HEK293 (cell line): ENCODE measurements around the gene KCNMB4.

Source experiments
- CTCF ChIA-PET: fragments of 350-600 bp; formaldehyde crosslinking; extraction: SDS; loops from one replicate; lab custom pipeline; 2021; ENCODE audit warnings: antibody characterized with exemption; lab: Yijun Ruan, JAX
- POLR2A ChIA-PET: fragments of 300-600 bp; formaldehyde crosslinking; extraction: SDS; loops from one replicate; lab custom pipeline; 2020; ENCODE audit warnings: antibody characterized with exemption, inconsistent platforms; lab: Yijun Ruan, JAX
- H3K27ac ChIP-seq: fragments of 200-500 bp; sonication (Bioruptor generic); 2 replicates; pipeline ENCODE4 v1.5.1; 2014; ENCODE audit warnings: low read depth, low read length, control low read depth, inconsistent platforms; ENCODE audit errors: extremely low read depth
- H3K36me3 ChIP-seq, 2 experiments: fragments of 200-500 bp in 1 of 2; sonication (Bioruptor generic) in 1 of 2; 1 replicate in 1 of 2; 2 replicates in 1 of 2; pipeline ENCODE4 v1.5.1; 2014 to 2017; ENCODE audit warnings: inconsistent platforms in 2 of 2, low read length in 2 of 2; ENCODE audit not compliant: control insufficient read depth in 2 of 2, insufficient read depth in 1 of 2
- H3K4me1 ChIP-seq: fragments of 200-500 bp; sonication (Bioruptor generic); 2 replicates; pipeline ENCODE4 v1.5.1; 2014; ENCODE audit warnings: mild to moderate bottlenecking, low read length, inconsistent platforms; ENCODE audit not compliant: control insufficient read depth, insufficient read depth
- H3K4me3 ChIP-seq: 2 replicates; pipeline ENCODE4 v1.5.1; 2011; ENCODE audit warnings: low read depth, mild to moderate bottlenecking, control low read depth, low read length, moderate library complexity
- H3K9me3 ChIP-seq: fragments of 200-500 bp; sonication (Bioruptor generic); 2 replicates; pipeline ENCODE4 v1.5.1; 2014; ENCODE audit warnings: low read depth, low read length, inconsistent platforms; ENCODE audit not compliant: control insufficient read depth, insufficient read depth
- EGR2 ChIP-seq: fragments of 450-650 bp; formaldehyde crosslinking; IDR thresholded peaks from 2 replicates; pipeline ENCODE4 v1.5.1; 2016; ENCODE audit warnings: low read depth, missing biosample characterization, missing genetic modification characterization
- GLIS1 ChIP-seq: fragments of 450-650 bp; formaldehyde crosslinking; IDR thresholded peaks from 2 replicates; pipeline ENCODE4 v1.5.1; 2016; ENCODE audit warnings: missing biosample characterization, missing genetic modification characterization
- KLF10 ChIP-seq: fragments of 450-650 bp; IDR thresholded peaks from 2 replicates; pipeline ENCODE4 v1.5.1; 2018; ENCODE audit warnings: missing biosample characterization, mild to moderate bottlenecking, missing genetic modification characterization
- KLF9 ChIP-seq: fragments of 450-650 bp; formaldehyde crosslinking; IDR thresholded peaks from 2 replicates; pipeline ENCODE4 v1.5.1; 2016; ENCODE audit warnings: missing biosample characterization, missing genetic modification characterization, low read depth
- MYNN ChIP-seq: fragments of 450-650 bp; formaldehyde crosslinking; IDR thresholded peaks from 2 replicates; pipeline ENCODE4 v1.5.1; 2016; ENCODE audit warnings: missing biosample characterization, missing genetic modification characterization, borderline replicate concordance
- PRDM6 ChIP-seq: fragments of 450-650 bp; formaldehyde crosslinking; IDR thresholded peaks from 2 replicates; pipeline ENCODE4 v1.5.1; 2017; ENCODE audit warnings: missing biosample characterization, missing genetic modification characterization
- REST ChIP-seq: fragments of 450-650 bp; formaldehyde crosslinking; IDR thresholded peaks from 2 replicates; pipeline ENCODE4 v1.5.1; 2016; ENCODE audit warnings: missing biosample characterization, missing genetic modification characterization
- SETDB1 ChIP-seq: IDR thresholded peaks from one replicate; pipeline ENCODE4 v1.6.1; 2017; ENCODE audit warnings: mild to moderate bottlenecking, low read length, moderate library complexity, mixed read lengths; ENCODE audit not compliant: insufficient read length
- ZBTB48 ChIP-seq: fragments of 450-650 bp; formaldehyde crosslinking; IDR thresholded peaks from 2 replicates; pipeline ENCODE4 v1.5.1; 2016; ENCODE audit warnings: missing biosample characterization, missing genetic modification characterization
- ZIC2 ChIP-seq: fragments of 450-650 bp; formaldehyde crosslinking; IDR thresholded peaks from 2 replicates; pipeline ENCODE4 v1.5.1; 2016; ENCODE audit warnings: missing biosample characterization, missing genetic modification characterization
- ZNF202 ChIP-seq: fragments of 450-650 bp; formaldehyde crosslinking; IDR thresholded peaks from 2 replicates; pipeline ENCODE4 v1.5.1; 2016; ENCODE audit warnings: missing biosample characterization, missing genetic modification characterization, borderline replicate concordance
- ZNF24 ChIP-seq: fragments of 450-650 bp; formaldehyde crosslinking; IDR thresholded peaks from 2 replicates; pipeline ENCODE4 v1.5.1; 2016; ENCODE audit warnings: missing biosample characterization, missing genetic modification characterization
- ZNF26 ChIP-seq: fragments of 450-650 bp; formaldehyde crosslinking; IDR thresholded peaks from 2 replicates; pipeline ENCODE4 v1.5.1; 2016; ENCODE audit warnings: missing biosample characterization, missing genetic modification characterization
- ZNF433 ChIP-seq: fragments of 450-650 bp; formaldehyde crosslinking; IDR thresholded peaks from 2 replicates; pipeline ENCODE4 v1.5.1; 2016; ENCODE audit warnings: missing biosample characterization, missing genetic modification characterization, low read depth
- ZNF48 ChIP-seq: fragments of 450-650 bp; formaldehyde crosslinking; IDR thresholded peaks from 2 replicates; pipeline ENCODE4 v1.5.1; 2016; ENCODE audit warnings: missing biosample characterization, missing genetic modification characterization
- ZNF621 ChIP-seq: fragments of 450-650 bp; formaldehyde crosslinking; IDR thresholded peaks from 2 replicates; pipeline ENCODE4 v1.5.1; 2017; ENCODE audit warnings: missing biosample characterization, missing genetic modification characterization
- ZNF658 ChIP-seq: fragments of 450-650 bp; formaldehyde crosslinking; IDR thresholded peaks from 2 replicates; pipeline ENCODE4; 2016; ENCODE audit warnings: missing biosample characterization, missing genetic modification characterization
- ZNF768 ChIP-seq: fragments of 450-650 bp; formaldehyde crosslinking; IDR thresholded peaks from 2 replicates; pipeline ENCODE4 v1.5.1; 2018; ENCODE audit warnings: missing biosample characterization, mild to moderate bottlenecking, missing genetic modification characterization
- ZSCAN5A ChIP-seq: fragments of 450-650 bp; formaldehyde crosslinking; IDR thresholded peaks from 2 replicates; pipeline ENCODE4 v1.5.1; 2016; ENCODE audit warnings: missing biosample characterization, missing genetic modification characterization
- TF ChIP-seq, protein P1 (sequence below): fragments of 450-650 bp; formaldehyde crosslinking; IDR thresholded peaks from 2 replicates; pipeline ENCODE4 v1.5.1; 2016; ENCODE audit warnings: missing biosample characterization, missing genetic modification characterization

The KCNMB4 gene

DNA sequence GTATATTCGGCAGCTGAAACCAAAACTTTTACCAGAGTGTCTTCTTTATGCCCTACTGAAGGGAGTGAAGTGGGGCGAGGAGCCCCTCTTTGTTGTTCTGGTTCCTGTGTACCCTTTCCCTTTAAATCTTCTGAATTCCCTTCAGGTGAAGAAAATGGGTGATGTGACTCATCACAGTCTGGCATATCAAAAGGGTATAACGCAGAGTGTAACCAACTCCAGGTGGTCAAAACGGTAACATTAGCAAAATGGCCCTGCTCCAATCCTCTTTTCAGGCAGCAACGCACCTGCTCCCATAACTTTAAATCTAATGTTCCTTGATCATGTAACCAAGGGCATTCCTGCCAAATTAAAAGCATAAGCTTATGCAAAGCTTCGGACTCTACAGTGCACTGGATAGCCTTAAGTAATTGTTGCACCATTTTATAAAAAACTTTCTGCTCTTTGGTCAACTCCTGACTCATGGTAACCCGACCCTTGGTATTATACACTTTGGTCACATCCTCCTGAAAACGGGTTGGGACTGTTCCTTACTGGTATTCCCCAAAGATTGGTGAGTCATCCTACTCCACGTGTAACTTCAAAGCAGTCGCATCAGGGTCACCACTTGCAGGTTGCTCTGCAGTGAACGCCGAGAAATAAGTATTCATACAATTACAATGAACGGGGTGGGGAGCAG, 83.1 kb downstream of the KCNMB4 start:
- ChIA-PET POLR2A (interaction anchor here (0.6 kb wide), 1 partner anchor 83 kb away, joined by 4 read pairs; the partner anchor contains the start of gene KCNMB4), CTCF (interaction anchor here (0.6 kb wide), 1 partner anchor 17 kb away, joined by 4 read pairs; no protein-coding TSS in a partner anchor)
- H3K4me3 ChIP-seq = no peak overlapping the region
- TF ChIP-seq ZNF433 (tag by site-specific recombination) (no peak), KLF9 (no peak), ZNF26 (tag by site-specific recombination) (no peak), PRDM6 (tag by site-specific recombination) (no peak), ZNF24 (tag by site-specific recombination) (no peak), REST (tag by site-specific recombination) (no peak)
- no peaks in the 10 kb centered on the region for H3K4me1 ChIP-seq
- no peaks in the 10 kb centered on the region for H3K9me3 ChIP-seq
- no peak overlapping the region for H3K27ac ChIP-seq
- no peaks in the 10 kb centered on the region for H3K36me3 ChIP-seq

- H3K9me3 ChIP-seq = no peaks in the 10 kb centered on the region
- POLR2A ChIA-PET = interaction anchor here (0.6 kb wide), 1 partner anchor 84 kb away, joined by 4 read pairs; the partner anchor contains the start of gene KCNMB4
- H3K4me3 ChIP-seq = no peak overlapping the region
- no peaks in the 10 kb centered on the region for H3K36me3 ChIP-seq
- H3K27ac ChIP-seq = no peak overlapping the region
- TF ChIP-seq MYNN (tag by site-specific recombination) = no peak
- TF ChIP-seq SETDB1 = peak; percentile 74
- TF ChIP-seq, all 188 proteins: peak for 1
- H3K4me1 ChIP-seq = no peaks in the 10 kb centered on the region
- CTCF ChIA-PET = no interaction called here
These were observed 83.8 kb downstream of the KCNMB4 start for GRCh38 chr12:70449753-70450341.

DNA sequence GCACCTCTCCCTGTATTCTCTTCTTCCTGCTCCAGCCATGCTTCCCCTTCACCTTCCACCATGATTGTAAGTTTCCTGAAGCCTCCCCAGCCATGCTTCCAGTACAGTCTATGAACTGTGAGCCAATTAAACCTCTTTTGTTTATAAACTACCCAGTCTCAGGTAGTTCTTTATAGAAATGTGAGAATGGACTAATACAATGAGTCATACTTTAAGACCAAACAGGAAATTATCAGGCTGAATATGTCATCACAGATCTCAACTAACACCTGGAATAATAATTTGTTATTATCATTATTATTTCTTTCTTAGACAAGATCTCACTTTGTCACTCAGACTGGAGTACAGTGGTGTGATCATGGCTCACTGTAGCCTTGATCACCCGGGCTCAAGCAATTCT, 85.4 kb downstream of the KCNMB4 start:
- H3K4me3 ChIP-seq = no peak overlapping the region
- no peak for TF ChIP-seq GLIS1 (tag by site-specific recombination)
- TF ChIP-seq EGR2 (tag by site-specific recombination) = no peak
- TF ChIP-seq KLF10 (tag by site-specific recombination) = no peak
- TF ChIP-seq ZNF768 (tag by site-specific recombination) = no peak
- no peak for TF ChIP-seq ZNF48
- TF ChIP-seq, protein P1, sequence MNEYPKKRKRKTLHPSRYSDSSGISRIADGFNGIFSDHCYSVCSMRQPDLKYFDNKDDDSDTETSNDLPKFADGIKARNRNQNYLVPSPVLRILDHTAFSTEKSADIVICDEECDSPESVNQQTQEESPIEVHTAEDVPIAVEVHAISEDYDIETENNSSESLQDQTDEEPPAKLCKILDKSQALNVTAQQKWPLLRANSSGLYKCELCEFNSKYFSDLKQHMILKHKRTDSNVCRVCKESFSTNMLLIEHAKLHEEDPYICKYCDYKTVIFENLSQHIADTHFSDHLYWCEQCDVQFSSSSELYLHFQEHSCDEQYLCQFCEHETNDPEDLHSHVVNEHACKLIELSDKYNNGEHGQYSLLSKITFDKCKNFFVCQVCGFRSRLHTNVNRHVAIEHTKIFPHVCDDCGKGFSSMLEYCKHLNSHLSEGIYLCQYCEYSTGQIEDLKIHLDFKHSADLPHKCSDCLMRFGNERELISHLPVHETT = no peak
- no peak for TF ChIP-seq ZNF658 (tag by site-specific recombination)
- TF ChIP-seq ZNF621 (tag by site-specific recombination) = no peak
- no peak for TF ChIP-seq ZSCAN5A (tag by site-specific recombination)
- no peak for TF ChIP-seq ZNF202 (tag by site-specific recombination)
- no peak for TF ChIP-seq ZIC2 (tag by site-specific recombination)
- no peak for TF ChIP-seq ZBTB48 (tag by site-specific recombination)
- CTCF ChIA-PET = no interaction called here

More for the DNA sequence above, 85.4 kb downstream of the KCNMB4 start:
- Histone ChIP-seq H3K27ac (no peak overlapping the region), H3K9me3 (no peaks in the 10 kb centered on the region), H3K36me3 (no peaks in the 10 kb centered on the region), H3K4me1 (no peaks in the 10 kb centered on the region)
- POLR2A ChIA-PET = no interaction called here
